Right lobe of liver (tissue), 4 donors: ENCODE results near the gene C5orf34.
"Not testable (repeated sequence)": the region's sequence is repeated elsewhere in the genome, so short reads cannot be mapped to it uniquely, and the experiment has no call there.

Experiments
- CTCF ChIP-seq, 4 donors: fragments of 200-600 bp in 3 of 4; fragments of 450-650 bp in 1 of 4; IDR thresholded peaks; one replicate each; pipeline versions ENCODE4 v1.5.1 to v1.8.0; 2016 to 2022; ENCODE audit warnings: antibody characterized with exemption in 4 of 4, mild to moderate bottlenecking in 2 of 4
- POLR2A ChIP-seq: fragments of 450-650 bp; IDR thresholded peaks from one replicate; pipeline ENCODE4 v1.6.1; 2017; ENCODE audit warnings: antibody characterized with exemption, mild to moderate bottlenecking
- donor health status: DM: no; HTN: no; CAD: no.
- donor health status: DM: no; HTN: no; CAD: no.
- donor health status: DM: no; HTN: yes; CAD: no.

- not testable (repeated sequence) for TF ChIP-seq CTCF (IDR thresholded peaks at IDR 0.05); POLR2A
These were observed 3.9 kb downstream of the C5orf34 start for GRCh38 chr5:43511062-43511461.
